AG09319 (cell line): ENCODE results near the gene COA1.

Experiments
- DNase-seq: peaks from one replicate; pipeline ENCODE4 v3.0.0-alpha.2; 2010; ENCODE audit warnings: low read depth; ENCODE audit errors: extremely low read depth
- TF ChIP-seq, protein P1 (sequence below): IDR thresholded peaks from 2 replicates; pipeline ENCODE4 v1.5.1; 2011; ENCODE audit warnings: low read depth, mild to moderate bottlenecking, inconsistent platforms, low read length, moderate library complexity

COA1 gene

DNA sequence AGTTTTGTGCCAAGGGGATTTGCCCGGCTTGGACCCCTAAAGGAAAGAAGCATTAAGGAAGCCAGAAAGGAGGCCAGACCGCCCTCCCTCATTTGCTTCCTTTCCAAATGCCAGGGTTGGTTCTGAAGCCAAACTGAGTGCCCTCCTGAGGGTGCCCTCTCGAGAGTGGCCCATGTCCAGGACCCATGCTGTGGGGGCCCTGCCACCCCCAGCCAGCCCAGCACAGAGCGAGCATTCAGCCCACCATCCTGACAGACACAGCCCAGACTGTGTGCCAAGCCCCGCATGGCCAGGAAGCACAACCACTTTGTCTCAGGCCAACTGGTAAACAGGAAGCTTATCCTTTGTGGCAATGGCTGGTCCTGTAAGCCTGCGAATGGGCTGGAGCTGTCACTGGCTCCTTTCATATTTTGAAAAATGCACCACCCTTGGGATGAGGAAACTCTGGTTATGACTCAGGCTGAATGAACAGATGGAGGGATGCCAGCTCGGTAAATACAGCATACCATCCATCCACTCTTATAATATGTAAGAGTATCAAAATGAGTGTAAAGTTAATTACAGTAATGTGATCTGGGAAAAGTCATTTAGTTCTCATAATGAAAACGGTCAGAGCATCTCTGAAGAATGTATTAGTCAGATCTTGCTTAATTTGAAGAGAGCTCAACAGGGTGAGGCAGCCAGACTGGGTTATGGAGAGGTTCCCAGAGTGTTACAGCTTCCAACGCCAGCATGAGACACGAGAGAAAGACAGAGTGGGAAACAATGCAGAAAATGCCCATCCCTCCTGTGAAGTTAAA lies 81.5 kb downstream of the COA1 start:
- TF ChIP-seq, protein P1, sequence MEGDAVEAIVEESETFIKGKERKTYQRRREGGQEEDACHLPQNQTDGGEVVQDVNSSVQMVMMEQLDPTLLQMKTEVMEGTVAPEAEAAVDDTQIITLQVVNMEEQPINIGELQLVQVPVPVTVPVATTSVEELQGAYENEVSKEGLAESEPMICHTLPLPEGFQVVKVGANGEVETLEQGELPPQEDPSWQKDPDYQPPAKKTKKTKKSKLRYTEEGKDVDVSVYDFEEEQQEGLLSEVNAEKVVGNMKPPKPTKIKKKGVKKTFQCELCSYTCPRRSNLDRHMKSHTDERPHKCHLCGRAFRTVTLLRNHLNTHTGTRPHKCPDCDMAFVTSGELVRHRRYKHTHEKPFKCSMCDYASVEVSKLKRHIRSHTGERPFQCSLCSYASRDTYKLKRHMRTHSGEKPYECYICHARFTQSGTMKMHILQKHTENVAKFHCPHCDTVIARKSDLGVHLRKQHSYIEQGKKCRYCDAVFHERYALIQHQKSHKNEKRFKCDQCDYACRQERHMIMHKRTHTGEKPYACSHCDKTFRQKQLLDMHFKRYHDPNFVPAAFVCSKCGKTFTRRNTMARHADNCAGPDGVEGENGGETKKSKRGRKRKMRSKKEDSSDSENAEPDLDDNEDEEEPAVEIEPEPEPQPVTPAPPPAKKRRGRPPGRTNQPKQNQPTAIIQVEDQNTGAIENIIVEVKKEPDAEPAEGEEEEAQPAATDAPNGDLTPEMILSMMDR, result no peak
- DNase-seq, result peak; percentile 100

DNA sequence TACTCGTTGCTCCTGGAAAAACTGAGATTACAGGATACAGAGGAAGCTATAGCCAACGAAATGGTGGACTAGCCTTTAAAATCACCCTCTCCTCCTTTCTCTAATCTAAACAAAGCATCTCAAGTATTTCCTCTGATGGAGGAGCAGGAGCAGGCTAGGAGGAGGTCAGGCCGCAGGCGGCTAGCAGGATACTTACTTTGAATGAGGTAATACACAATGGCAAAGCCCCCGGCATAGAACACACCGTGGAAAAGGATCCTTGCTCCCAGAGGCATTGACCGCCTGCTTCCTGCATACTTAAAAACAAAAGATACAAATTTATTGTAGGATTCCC lies 82.0 kb downstream of the COA1 start:
- TF ChIP-seq, protein P1, result no peak
- no peak for DNase-seq

DNA sequence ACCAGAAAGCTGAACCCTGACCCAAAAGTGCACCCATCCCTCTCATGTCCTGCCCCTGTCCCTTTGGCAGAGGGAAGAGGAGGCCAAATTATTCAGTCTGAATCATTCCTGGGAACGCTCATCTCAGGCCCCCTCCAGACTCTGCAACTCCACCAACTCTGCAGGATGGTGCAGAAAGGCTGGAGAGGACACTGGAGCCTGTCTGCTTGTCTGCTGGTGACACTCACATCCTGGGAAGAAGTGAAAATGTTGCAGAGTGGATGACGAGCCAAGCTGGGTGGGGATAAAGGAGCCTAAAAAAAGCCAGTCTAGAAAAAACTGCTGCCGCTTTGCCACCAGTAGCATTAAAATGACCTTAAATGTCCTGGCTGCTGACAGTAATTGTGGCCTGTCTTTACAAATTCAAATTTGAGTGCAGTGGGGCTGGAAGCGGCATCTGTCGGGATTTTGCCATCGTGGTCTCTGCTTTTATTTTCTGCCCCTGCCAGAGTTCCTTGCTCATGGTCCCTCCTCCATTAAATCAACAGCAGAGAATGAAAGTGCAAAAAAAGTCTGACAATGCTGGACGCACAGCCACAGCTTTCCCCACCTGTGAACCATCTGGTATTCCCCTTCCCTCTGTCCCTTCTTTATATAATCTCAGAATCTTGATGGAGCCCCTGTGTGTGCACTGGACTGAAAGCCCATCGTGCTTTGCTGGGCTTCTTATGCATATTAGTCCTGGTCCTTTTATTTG lies 82.6 kb downstream of the COA1 start:
- TF ChIP-seq, protein P1, result no peak
- DNase-seq, result no peak

DNA sequence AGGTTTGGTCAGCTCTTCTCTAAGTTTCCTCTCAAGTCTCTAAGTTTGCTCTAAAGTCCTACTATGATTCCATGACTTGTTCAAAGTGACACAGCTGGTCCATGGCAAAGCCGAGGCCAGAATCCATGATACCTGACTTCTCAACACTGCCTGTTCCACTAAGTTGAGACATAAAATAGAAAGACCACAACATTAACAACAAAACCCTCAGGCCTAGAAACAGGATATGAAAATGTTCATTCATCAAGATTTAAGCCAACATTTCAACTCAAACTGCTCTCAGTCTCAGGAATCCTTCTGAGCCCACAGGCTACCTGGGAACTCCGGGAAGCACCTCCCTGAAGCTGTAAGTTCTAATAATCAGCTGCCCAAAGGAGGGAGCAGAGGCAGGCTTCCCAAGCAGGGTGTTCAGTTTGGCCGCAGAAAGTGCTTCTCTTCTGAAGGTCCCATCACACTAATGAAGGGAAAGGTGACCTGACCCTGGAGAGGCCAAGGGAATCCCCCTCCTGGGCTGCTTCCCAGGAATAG lies 83.6 kb downstream of the COA1 start:
- TF ChIP-seq, protein P1, result no peak
- DNase-seq, result no peak

DNA sequence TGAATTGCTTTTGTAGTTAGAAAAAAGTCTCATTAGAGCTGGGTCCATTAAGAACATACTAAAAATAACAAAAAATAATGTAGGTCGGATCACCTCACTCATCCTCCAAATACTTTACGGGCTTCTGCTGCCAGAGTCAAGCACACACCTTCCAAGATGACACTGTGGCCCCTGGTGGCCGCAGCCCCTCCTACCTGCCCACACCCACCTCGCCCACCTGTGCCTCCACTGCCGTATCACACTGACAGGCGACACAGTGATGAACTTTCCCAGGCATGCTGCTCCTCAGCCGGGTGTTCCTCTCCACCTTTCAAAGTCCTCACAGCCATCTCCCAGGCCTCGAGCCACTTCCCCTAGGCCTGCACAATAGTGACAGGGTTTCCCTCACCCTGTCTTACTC lies 85.5 kb downstream of the COA1 start:
- no peak for DNase-seq
- TF ChIP-seq, protein P1, result no peak

DNA sequence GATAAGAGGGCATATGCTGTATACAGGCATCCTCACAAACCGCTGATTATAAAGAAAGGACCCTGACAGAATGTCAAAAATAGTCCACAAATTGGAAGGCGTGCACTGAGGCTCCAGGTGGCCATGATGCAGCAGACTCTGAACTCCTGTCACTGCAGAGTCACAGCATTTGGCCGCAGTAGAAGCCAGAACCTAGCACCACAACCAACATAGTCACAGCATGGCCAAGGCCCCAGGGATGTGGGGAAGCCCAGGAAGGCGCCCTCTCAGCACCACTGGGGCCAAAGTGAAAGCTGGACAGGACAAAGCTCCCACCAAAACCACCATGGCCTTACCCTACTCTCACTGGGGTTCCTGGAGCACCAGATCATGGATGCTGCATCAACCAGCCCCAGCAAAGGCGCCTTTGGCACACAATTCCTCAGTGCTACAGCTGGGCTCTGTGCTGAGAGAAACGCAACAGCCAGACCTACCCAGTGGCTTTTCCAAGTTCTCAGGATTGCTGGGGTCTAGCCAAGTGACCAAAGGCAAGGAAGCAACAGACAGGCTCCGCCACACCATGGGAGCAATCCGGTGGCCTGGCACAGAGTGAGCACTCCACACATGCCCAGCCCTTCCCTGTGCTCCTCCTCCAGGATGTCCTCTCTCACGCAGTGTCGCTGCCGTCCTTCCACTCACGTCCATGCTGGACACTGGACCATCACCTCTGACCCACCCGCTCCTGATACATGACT lies 86.3 kb downstream of the COA1 start:
- TF ChIP-seq, protein P1, result no peak
- no peak for DNase-seq
